ENCODE data around the gene ASTN2.

Gene ASTN2

GRCh38 chr9:116661037-116661954, 753.6 kb downstream of the ASTN2 start:
- peak; percentile 88 for DNase-seq (ENCODE audit: low spot score)

GRCh38 chr9:116658265-116658664, 756.6 kb downstream of the ASTN2 start:
- no peak for DNase-seq (ENCODE audit: low spot score)

- peak; percentile 17 for DNase-seq (ENCODE audit: low spot score)
These were observed 757.9 kb downstream of the ASTN2 start for GRCh38 chr9:116656977-116657376.

- DNase-seq (ENCODE audit: low spot score) = peak; percentile 26
These were observed 758.3 kb downstream of the ASTN2 start for GRCh38 chr9:116656501-116656971.

- no peak for DNase-seq (ENCODE audit: low spot score)
These were observed 760.9 kb downstream of the ASTN2 start for GRCh38 chr9:116654059-116654355.

GRCh38 chr9:116653348-116654058, 761.4 kb downstream of the ASTN2 start:
- DNase-seq (ENCODE audit: low spot score) = no peak

- DNase-seq (ENCODE audit: low spot score) = no peak
These were observed 767.4 kb downstream of the ASTN2 start for GRCh38 chr9:116647515-116647809.

GRCh38 chr9:116646661-116647514, 768.0 kb downstream of the ASTN2 start:
- DNase-seq (ENCODE audit: low spot score) = peak; percentile 54

GRCh38 chr9:116644091-116644688, 770.7 kb downstream of the ASTN2 start:
- peak; percentile 84 for DNase-seq (ENCODE audit: low spot score)

GRCh38 chr9:116643691-116644090, 771.2 kb downstream of the ASTN2 start:
- peak; percentile 55 for DNase-seq (ENCODE audit: low spot score)

GRCh38 chr9:116641292-116642059, 773.4 kb downstream of the ASTN2 start:
- DNase-seq (ENCODE audit: low spot score) = no peak

- peak; percentile 75 for DNase-seq (ENCODE audit: low spot score)
These were observed 775.6 kb downstream of the ASTN2 start for GRCh38 chr9:116639251-116639741.

GRCh38 chr9:116635908-116636307, 778.9 kb downstream of the ASTN2 start:
- no peak for DNase-seq (ENCODE audit: low spot score)

GRCh38 chr9:116632990-116633838, 781.6 kb downstream of the ASTN2 start:
- peak; percentile 51 for DNase-seq (ENCODE audit: low spot score)

- no peak for DNase-seq (ENCODE audit: low spot score)
These were observed 785.2 kb downstream of the ASTN2 start for GRCh38 chr9:116629634-116630033.

GRCh38 chr9:116628716-116629115, 786.1 kb downstream of the ASTN2 start:
- DNase-seq (ENCODE audit: low spot score) = no peak

- no peak for DNase-seq (ENCODE audit: low spot score)
These were observed 787.4 kb downstream of the ASTN2 start for GRCh38 chr9:116627433-116627832.

GRCh38 chr9:116626762-116627161, 788.1 kb downstream of the ASTN2 start:
- no peak for DNase-seq (ENCODE audit: low spot score)

- no peak for DNase-seq (ENCODE audit: low spot score)
These were observed 791.1 kb downstream of the ASTN2 start for GRCh38 chr9:116623715-116624114.

GRCh38 chr9:116617389-116617788, 797.5 kb downstream of the ASTN2 start:
- DNase-seq (ENCODE audit: low spot score) = no peak

Data from AG08395 (cell line).